PFSK-1 (cell line): ENCODE data around the gene CCDC117.

Source experiments
- POLR2AphosphoS5 ChIP-seq: IDR thresholded peaks from 2 replicates; pipeline ENCODE4 v1.6.1; 2012; ENCODE audit warnings: low read depth, mild to moderate bottlenecking, control low read depth, low read length, moderate library complexity
- TAF1 ChIP-seq: IDR thresholded peaks from 2 replicates; pipeline ENCODE4 v1.6.1; 2012; ENCODE audit warnings: low read length, control low read depth, borderline replicate concordance; ENCODE audit not compliant: insufficient read depth
- TF ChIP-seq, protein P1 (sequence below), 2 experiments: IDR thresholded peaks; 2 replicates each; pipeline versions ENCODE4 v1.6.1 to v1.8.0; 2011 to 2012; ENCODE audit warnings: low read depth in 2 of 2, low read length in 2 of 2, control low read depth in 1 of 2, inconsistent platforms in 1 of 2, mild to moderate bottlenecking in 1 of 2, moderate library complexity in 1 of 2; ENCODE audit not compliant: insufficient read depth in 1 of 2

DNA sequence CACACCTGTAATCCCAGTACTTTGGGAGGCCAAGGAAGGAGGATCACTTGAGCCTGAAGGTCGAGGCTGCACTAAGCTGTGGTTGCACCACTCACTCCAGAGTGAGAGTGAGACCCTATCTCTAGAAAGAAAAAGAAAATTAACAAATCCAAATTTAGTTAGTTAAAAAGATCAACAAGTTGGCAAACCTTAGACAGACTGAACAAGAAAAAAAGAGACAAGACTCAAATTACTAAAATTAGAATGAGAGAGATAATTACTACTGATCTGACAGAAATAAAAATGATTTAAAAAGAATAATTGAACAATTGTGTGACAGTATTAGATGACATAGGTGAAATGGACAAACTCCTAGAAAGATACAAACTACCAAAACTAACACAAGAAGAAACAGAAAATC, 44.5 kb upstream of the CCDC117 start:
- TF ChIP-seq POLR2AphosphoS5 (no peak), TAF1 (no peak)
- TF ChIP-seq, protein P1, sequence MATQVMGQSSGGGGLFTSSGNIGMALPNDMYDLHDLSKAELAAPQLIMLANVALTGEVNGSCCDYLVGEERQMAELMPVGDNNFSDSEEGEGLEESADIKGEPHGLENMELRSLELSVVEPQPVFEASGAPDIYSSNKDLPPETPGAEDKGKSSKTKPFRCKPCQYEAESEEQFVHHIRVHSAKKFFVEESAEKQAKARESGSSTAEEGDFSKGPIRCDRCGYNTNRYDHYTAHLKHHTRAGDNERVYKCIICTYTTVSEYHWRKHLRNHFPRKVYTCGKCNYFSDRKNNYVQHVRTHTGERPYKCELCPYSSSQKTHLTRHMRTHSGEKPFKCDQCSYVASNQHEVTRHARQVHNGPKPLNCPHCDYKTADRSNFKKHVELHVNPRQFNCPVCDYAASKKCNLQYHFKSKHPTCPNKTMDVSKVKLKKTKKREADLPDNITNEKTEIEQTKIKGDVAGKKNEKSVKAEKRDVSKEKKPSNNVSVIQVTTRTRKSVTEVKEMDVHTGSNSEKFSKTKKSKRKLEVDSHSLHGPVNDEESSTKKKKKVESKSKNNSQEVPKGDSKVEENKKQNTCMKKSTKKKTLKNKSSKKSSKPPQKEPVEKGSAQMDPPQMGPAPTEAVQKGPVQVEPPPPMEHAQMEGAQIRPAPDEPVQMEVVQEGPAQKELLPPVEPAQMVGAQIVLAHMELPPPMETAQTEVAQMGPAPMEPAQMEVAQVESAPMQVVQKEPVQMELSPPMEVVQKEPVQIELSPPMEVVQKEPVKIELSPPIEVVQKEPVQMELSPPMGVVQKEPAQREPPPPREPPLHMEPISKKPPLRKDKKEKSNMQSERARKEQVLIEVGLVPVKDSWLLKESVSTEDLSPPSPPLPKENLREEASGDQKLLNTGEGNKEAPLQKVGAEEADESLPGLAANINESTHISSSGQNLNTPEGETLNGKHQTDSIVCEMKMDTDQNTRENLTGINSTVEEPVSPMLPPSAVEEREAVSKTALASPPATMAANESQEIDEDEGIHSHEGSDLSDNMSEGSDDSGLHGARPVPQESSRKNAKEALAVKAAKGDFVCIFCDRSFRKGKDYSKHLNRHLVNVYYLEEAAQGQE (IDR thresholded peaks at IDR 0.05; ENCODE audit: insufficient read depth in 1 of 2, low read depth in 2 of 2, low read length in 2 of 2), result no peak
